Osteoblast (primary cell): ENCODE data around the gene RPUSD3. TPM values are rescaled to one million over a fixed set of nuclear protein-coding genes. Genes with fewer than 3 reads are reported as not detected.

ENCODE experiments used
- DNase-seq: peaks from one replicate; pipeline ENCODE4 v3.0.0; 2011; ENCODE audit warnings: low spot score, mixed read lengths; ENCODE audit not compliant: insufficient read length; ENCODE audit errors: missing footprints
- H2AFZ ChIP-seq: 2 replicates; pipeline ENCODE4 v1.6.0; 2011; ENCODE audit warnings: mild to moderate bottlenecking, low read length
- H3K27ac ChIP-seq: 2 replicates; pipeline ENCODE4 v1.5.1; 2011; ENCODE audit warnings: mild to moderate bottlenecking, low read depth, low read length, moderate library complexity
- H3K27me3 ChIP-seq: 2 replicates; pipeline ENCODE4 v1.6.0; 2012; ENCODE audit warnings: mild to moderate bottlenecking, control low read depth, inconsistent platforms, low read length, moderate library complexity; ENCODE audit not compliant: insufficient read depth
- H3K36me3 ChIP-seq: 2 replicates; pipeline ENCODE4 v1.5.1; 2011; ENCODE audit warnings: mild to moderate bottlenecking, low read length, control low read depth, moderate library complexity; ENCODE audit not compliant: insufficient read depth
- H3K4me1 ChIP-seq: 2 replicates; pipeline ENCODE4 v1.5.1; 2011; ENCODE audit warnings: mild to moderate bottlenecking, low read length, control low read depth, moderate library complexity; ENCODE audit not compliant: insufficient read depth
- H3K4me2 ChIP-seq: 2 replicates; pipeline ENCODE4 v1.6.0; 2011; ENCODE audit warnings: mild to moderate bottlenecking, low read length; ENCODE audit not compliant: insufficient read depth
- H3K4me3 ChIP-seq: fragments of 200-600 bp; sonication (generic); 3 replicates; pipeline ENCODE4 v1.5.1; 2012; ENCODE audit warnings: mild to moderate bottlenecking, low read length, inconsistent platforms; ENCODE audit not compliant: insufficient read depth
- H3K79me2 ChIP-seq: 2 replicates; pipeline ENCODE4 v1.6.0; 2012; ENCODE audit warnings: mild to moderate bottlenecking, low read length, control low read depth, inconsistent platforms; ENCODE audit not compliant: insufficient read depth
- H3K9me3 ChIP-seq: 2 replicates; pipeline ENCODE4 v1.5.1; 2011; ENCODE audit warnings: low read depth, low read length, control low read depth
- H4K20me1 ChIP-seq: 2 replicates; pipeline ENCODE4 v1.6.0; 2012; ENCODE audit warnings: mild to moderate bottlenecking, low read length, control low read depth; ENCODE audit not compliant: insufficient read depth
- total RNA-seq: library from RNA; depleted of rRNA; stranded (reverse); fragments of >200 nt; gene quantifications from 2 replicates; pipeline ENCODE4 v1.2.3, GENCODE V29; 2012
- TF ChIP-seq, protein P1 (sequence below): IDR thresholded peaks from 2 replicates; pipeline ENCODE4 v1.5.1; 2011; ENCODE audit warnings: mild to moderate bottlenecking, low read depth, low read length, moderate library complexity; ENCODE audit errors: extremely low read depth

The RPUSD3 gene
- total RNA-seq, 1 donor = 19.2 TPM

DNA sequence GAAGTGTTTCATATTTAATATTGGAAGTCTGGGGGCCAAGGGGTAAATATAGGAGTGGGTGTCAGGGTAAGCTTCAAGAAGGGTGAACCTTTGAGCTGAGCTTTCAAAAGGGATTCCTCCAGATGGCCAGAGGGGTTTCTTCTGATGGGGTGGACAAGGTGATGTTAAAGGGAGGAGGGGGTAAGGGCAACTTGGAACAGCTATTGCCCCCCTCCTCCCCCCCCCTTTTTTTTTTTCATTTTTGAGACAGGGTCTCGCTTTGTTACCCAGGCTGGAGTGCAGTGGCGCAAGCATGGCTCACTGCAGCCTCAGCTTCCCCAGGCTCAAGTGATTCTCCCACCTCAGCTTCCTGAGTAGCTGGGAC, 35.8 kb downstream of the RPUSD3 start:
- H3K27ac ChIP-seq = no peak overlapping the region
- H3K9me3 ChIP-seq = no peaks in the 10 kb centered on the region
- H3K36me3 ChIP-seq = peaks cover 54% of the 10 kb centered on the region
- DNase-seq = no peak
- peaks cover 7% of the 10 kb centered on the region for H3K4me1 ChIP-seq
- peaks cover 11% of the 10 kb centered on the region for H3K79me2 ChIP-seq
- H3K4me2 ChIP-seq = no peak overlapping the region
- H3K4me3 ChIP-seq = no peak overlapping the region
- no peak overlapping the region for H2AFZ ChIP-seq
- TF ChIP-seq, protein P1, sequence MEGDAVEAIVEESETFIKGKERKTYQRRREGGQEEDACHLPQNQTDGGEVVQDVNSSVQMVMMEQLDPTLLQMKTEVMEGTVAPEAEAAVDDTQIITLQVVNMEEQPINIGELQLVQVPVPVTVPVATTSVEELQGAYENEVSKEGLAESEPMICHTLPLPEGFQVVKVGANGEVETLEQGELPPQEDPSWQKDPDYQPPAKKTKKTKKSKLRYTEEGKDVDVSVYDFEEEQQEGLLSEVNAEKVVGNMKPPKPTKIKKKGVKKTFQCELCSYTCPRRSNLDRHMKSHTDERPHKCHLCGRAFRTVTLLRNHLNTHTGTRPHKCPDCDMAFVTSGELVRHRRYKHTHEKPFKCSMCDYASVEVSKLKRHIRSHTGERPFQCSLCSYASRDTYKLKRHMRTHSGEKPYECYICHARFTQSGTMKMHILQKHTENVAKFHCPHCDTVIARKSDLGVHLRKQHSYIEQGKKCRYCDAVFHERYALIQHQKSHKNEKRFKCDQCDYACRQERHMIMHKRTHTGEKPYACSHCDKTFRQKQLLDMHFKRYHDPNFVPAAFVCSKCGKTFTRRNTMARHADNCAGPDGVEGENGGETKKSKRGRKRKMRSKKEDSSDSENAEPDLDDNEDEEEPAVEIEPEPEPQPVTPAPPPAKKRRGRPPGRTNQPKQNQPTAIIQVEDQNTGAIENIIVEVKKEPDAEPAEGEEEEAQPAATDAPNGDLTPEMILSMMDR = no peak
- H3K27me3 ChIP-seq = no peaks in the 10 kb centered on the region
- no peaks in the 10 kb centered on the region for H4K20me1 ChIP-seq

DNA sequence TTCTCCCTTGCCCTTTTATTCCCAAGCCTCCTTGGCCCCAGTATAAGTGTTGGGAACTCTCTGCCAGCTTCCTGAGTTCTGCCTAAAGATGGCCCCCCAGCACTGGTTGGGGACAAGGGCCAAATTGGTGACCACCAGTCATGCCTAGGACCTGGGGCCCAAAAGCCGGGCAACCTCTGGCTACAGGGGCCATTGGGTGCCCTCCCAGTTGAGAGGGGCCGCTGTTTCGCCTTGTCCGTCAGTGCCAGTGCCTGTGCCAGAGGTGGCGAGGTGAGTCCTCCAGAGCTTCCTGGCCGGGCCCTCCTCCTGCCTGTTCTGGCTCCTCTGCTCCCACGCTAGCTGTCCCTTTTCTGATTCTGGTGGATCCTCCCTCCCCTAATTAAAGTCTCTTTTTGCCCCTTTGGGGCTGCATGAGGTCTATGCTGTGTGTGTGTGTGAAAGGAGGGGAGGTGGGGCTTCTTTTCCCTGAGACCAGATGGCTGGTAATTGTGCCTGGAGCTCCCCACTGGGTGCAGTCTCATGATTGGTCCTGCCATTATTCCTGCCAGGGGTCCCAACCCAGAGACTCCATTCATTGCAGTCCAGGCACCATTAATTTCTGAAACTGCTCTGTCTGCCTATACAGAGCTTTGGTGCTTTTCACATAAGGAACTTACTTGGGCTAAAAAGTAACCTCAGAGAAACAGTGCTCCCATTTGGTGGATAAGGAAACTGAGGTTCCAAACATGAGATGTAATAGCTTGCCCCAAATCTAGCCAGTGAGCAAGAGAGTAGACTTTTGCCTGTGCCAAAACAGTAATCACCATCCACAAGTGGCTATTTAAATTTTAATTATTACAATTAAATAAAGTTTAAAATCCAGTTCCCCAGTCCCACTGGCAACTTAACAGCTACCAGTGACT, 36.9 kb downstream of the RPUSD3 start:
- Histone ChIP-seq H3K27me3 (no peaks in the 10 kb centered on the region), H3K36me3 (peaks cover 59% of the 10 kb centered on the region), H3K27ac (no peak overlapping the region), H2AFZ (no peak overlapping the region), H4K20me1 (no peaks in the 10 kb centered on the region), H3K79me2 (peaks cover 11% of the 10 kb centered on the region), H3K9me3 (no peaks in the 10 kb centered on the region), H3K4me2 (no peak overlapping the region), H3K4me3 (no peak overlapping the region), H3K4me1 (peaks cover 7% of the 10 kb centered on the region)
- DNase-seq = peak; percentile 42
- TF ChIP-seq, protein P1 = no peak

DNA sequence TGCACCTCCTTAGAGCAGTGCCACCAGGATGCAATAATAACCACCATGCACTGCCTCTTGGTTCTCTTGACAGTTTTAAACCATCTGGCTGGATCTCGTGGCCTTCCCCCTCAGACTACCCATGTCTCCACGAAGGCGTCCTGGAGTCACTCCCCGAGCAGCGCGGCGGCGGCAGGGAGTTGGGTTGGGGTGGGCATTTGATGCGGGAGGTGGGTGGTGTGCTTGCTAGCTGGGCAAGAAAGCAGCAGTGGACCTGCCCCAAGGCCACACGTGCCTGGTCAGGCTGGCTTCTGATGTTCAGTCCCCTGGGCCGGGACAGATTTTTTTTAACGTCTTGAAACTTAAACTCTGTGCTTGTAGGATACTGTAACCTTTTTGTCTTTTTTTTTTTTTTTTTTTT, 37.7 kb downstream of the RPUSD3 start:
- Histone ChIP-seq H3K4me3 (no peak overlapping the region), H3K9me3 (no peaks in the 10 kb centered on the region), H3K4me2 (no peak overlapping the region), H4K20me1 (no peaks in the 10 kb centered on the region), H3K79me2 (peaks cover 16% of the 10 kb centered on the region), H3K36me3 (peaks cover 65% of the 10 kb centered on the region), H3K27me3 (no peaks in the 10 kb centered on the region), H3K27ac (no peak overlapping the region), H3K4me1 (peaks cover 7% of the 10 kb centered on the region), H2AFZ (no peak overlapping the region)
- TF ChIP-seq, protein P1 = no peak
- no peak for DNase-seq

DNA sequence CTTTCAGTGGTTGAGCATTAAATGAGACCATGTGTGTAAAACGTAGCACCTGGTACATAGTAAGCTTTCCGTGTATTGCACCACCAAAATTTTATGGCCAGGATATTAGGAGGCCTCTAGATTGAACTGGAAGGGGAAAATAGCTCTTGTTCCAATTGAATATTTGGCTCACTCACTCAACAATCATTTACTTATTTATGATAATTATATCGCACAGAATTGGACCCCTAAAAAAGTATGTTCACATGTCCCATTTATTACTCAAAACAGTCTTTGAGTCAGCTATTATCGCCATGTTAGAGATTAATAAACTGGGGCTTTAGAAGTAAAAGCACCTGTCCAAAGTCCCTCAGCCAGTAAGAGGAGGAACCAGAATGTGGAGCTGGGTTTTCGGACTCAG, 38.8 kb downstream of the RPUSD3 start:
- Histone ChIP-seq H3K36me3 (peaks cover 75% of the 10 kb centered on the region), H3K4me3 (no peak overlapping the region), H3K27me3 (no peaks in the 10 kb centered on the region), H2AFZ (no peak overlapping the region), H4K20me1 (no peaks in the 10 kb centered on the region), H3K9me3 (no peaks in the 10 kb centered on the region), H3K79me2 (peaks cover 19% of the 10 kb centered on the region), H3K4me2 (no peak overlapping the region), H3K4me1 (peaks cover 7% of the 10 kb centered on the region), H3K27ac (no peak overlapping the region)
- TF ChIP-seq, protein P1 = no peak
- DNase-seq = no peak
